ENCODE results near the gene RAB24.

The RAB24 gene

GRCh38 chr5:177332896-177333260 is 29.4 kb upstream of the RAB24 start:
- no peak for DNase-seq

DNA sequence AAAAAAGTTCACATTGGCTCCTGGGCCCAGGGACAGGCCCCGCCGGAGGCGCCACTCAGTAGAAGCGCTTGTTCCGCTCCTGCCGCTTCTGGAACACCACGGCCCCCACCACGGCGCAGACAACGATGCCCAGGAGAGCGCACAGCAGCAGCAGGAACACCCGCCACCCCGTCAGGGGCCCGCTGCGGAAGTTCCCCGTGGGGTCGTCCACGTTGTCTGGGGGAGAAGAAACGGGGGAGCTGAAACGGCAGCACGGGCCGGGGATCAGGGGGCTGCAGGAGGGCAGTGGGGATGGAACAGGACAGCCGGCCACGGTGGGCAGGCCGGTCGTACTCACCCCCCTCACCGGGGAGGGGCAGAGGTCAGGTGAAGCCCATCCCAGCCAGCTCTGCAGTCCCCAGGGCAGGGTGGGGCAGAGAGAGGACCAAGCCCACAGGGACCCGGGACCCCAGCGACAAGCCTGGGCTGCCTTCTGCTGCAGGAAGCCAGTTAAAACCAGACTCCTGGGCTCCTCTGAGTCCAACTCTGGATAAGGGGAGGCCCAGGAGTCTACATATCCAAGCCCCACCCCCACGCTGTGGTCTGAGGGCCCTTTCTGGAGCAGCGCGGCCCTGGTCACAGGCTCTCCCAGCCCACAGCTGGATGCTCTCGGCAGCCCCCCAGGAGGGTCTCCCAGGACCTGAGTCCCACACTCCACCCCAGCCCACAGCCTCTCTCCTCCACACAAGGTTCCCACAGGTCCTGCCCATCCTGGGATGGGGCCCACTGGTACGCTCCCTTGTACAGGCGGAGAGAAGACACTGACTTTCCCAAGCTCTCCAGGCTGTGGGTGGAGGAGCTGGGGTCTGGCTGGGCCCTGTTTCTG is 28.7 kb upstream of the RAB24 start:
- DNase-seq, result no peak

DNA sequence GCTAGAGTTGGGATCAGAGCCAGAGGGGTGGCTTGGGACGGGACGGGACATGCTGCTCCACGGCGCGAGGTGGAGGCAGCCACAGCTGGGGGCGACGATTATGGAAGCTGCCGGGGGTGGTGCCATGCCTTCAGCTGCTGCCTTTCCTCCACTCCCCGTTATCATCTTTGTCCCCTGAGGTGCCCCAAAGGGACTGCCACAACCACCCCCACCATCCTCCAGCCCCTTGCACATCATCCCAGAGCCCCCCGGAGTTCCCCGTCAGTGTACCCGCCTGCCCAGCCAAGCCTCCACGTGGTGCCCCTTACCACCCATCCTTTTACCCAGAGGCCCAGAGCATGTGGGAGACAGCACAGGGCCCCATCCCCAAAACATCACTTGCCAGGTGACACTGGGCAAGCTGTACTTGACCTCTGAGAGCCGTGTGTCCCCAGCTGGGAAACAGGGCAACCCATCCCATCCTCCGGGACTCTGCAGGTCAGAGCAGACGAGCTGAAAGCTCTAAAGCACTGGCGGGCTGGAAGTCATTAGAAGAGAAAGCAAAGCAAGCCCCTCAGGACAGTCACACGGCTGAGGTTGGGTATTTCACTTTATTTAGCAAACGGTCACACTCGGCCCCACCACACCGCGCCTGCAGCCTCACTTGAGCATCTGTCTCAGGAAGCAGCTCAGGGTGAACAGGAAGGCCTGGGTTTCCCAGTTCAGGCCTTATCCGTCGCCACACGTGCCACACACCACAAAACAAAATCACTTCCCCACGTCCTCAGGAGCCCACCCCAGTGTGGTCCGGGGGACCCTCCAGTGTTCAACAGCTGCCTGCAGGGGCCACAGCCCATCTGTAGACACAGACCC is 27.7 kb upstream of the RAB24 start:
- no peak for DNase-seq

GRCh38 chr5:177329883-177330282 is 26.4 kb upstream of the RAB24 start:
- no peak for DNase-seq

GRCh38 chr5:177328545-177329231 is 25.2 kb upstream of the RAB24 start:
- no peak for DNase-seq

- DNase-seq, result no peak
These were observed 24.3 kb upstream of the RAB24 start for GRCh38 chr5:177327539-177328522.

DNA sequence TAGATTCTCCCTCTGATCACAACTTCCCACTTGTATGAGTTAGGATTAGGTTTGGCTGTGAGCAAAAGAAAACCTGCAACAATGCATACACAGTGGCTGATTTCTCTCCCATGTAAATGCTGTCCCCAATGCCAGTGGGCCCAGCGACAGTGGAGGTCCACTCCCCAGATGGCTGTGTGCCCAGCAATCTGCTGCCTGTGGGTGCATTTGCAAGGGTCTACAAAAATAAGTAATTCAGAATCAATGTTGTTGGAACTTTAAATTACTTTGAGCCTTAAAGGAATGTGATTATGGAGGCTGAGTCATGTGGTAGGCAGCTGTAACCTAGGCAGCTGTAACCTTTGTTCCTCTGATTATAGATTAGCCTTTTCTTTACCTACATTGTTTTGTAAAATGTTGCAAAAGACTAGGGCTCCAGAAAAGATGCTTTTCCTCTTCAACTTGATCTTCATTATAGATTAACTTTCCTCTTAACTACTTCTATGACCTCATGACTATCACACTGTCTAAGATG is 22.4 kb upstream of the RAB24 start:
- DNase-seq, result no peak

GRCh38 chr5:177320879-177321278 is 17.4 kb upstream of the RAB24 start:
- no peak for DNase-seq

GRCh38 chr5:177319913-177320588 is 16.5 kb upstream of the RAB24 start:
- no peak for DNase-seq

- DNase-seq, result peak; percentile 79
These were observed 14.4 kb upstream of the RAB24 start for GRCh38 chr5:177317959-177318377.

DNA sequence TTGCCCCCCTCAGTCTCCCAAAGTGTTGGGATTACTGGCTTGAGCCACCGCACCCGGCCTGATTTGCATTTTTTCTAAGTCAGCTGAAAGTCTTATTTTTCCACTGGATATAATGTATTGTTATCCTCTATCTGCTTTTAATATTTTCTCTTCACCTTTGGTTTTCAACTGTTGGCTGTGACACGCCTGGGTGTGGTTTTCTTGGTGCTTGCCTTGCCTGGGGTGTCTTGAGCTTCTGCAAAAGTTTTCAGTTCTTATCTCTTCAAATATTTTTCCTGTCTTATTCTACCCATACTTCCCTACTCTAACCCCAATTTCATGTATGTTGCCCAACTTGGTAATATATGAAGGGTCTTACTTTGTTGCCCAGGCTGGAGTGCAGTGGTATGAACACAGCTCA is 12.5 kb upstream of the RAB24 start:
- DNase-seq, result no peak

- DNase-seq, result no peak
These were observed 11.9 kb upstream of the RAB24 start for GRCh38 chr5:177315411-177315810.

- DNase-seq, result no peak
These were observed 11.1 kb upstream of the RAB24 start for GRCh38 chr5:177314376-177315342.

DNA sequence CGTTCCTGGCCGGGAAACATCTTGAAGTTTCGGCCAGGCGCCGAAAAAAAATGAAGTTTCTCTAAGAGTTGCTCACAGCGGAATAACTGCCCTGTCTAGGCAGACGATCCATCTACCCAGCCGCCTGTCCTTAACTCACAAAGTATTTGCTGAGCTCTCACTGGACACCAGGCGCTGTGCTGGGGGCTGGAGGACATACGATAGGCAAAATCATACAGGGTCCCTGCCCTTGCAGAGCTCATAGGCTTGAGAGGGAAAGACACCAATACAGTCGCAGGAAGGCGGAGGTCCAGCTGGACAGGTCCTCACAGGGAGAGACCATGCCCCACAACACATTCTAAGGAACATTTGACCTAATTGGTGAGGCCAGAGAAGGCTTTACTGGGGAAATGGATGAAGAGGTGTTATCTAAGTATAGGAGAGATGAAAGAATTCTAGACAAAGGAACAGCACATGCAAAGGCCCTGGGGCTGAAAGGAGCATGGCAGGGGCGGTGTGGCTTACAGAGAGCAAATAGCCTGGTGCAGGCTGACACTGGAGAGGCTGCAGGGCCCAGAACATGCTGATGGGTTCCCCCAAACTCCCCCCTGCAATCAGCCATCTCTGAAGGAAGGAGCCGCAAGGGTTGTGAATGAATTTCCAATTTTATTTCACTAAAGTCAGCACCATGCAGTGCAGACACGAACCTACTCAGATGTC is 10.2 kb upstream of the RAB24 start:
- DNase-seq, result peak; percentile 3

GRCh38 chr5:177312649-177313181 is 9.2 kb upstream of the RAB24 start:
- peak; percentile 18 for DNase-seq

GRCh38 chr5:177311723-177312648 is 8.5 kb upstream of the RAB24 start, which contains the start of gene MXD3:
TSS of gene MXD3 (minus strand) at chr5:177311898. CDS start at chr5:177311830, 68 bp downstream.
- peak; percentile 92 for DNase-seq

DNA sequence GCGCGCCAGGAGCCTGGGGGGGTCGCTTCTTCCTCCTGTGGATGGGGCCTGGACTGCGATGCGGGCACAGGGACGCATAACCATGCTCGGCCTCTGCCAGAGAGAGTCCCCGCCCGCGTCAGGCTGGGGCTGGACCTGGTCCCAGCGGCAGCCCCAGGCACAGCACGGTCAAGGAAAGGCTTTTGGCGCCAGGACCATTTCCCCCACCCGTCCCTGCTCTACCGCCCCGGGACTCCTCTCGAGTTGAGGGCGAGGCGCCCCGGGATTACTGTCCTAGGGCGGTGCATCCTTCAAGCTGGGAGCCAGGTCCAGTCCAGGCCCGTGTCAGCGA is 7.8 kb upstream of the RAB24 start:
- no peak for DNase-seq
